Keratinocyte (primary cell): ENCODE data around the gene ANKRD16. TPM values are rescaled to one million over a fixed set of nuclear protein-coding genes. Genes with fewer than 3 reads are reported as not detected.

ENCODE experiments used
- DNase-seq: peaks from one replicate; pipeline ENCODE4 v3.0.0-alpha.2; 2011; ENCODE audit warnings: low read depth, missing footprints, low spot score
- FAIRE-seq: peaks from 2 replicates; lab custom pipeline; 2011; peaks lifted over from hg19 to GRCh38; lab: Jason Lieb, UNC
- H2AFZ ChIP-seq: 2 replicates; pipeline ENCODE4 v1.6.0; 2012; ENCODE audit warnings: low read length, control low read depth, inconsistent platforms; ENCODE audit not compliant: control insufficient read depth
- H3K27ac ChIP-seq: 2 replicates; pipeline ENCODE4 v1.5.1; 2011; ENCODE audit warnings: low read length; ENCODE audit not compliant: control insufficient read depth, insufficient read depth
- H3K27me3 ChIP-seq: 3 replicates; pipeline ENCODE4 v1.6.0; 2011; ENCODE audit warnings: low read length; ENCODE audit not compliant: control insufficient read depth, insufficient read depth; ENCODE audit errors: extremely low read depth
- H3K36me3 ChIP-seq, 2 experiments: 2 replicates in 1 of 2; 3 replicates in 1 of 2; pipeline ENCODE4 v1.5.1; 2011; ENCODE audit warnings: low read length in 2 of 2, mild to moderate bottlenecking in 1 of 2; ENCODE audit not compliant: control insufficient read depth in 2 of 2, insufficient read depth in 2 of 2; ENCODE audit errors: extremely low read depth in 1 of 2
- H3K4me1 ChIP-seq: 3 replicates; pipeline ENCODE4 v1.5.1; 2011; ENCODE audit warnings: low read length; ENCODE audit not compliant: control insufficient read depth, insufficient read depth; ENCODE audit errors: extremely low read depth
- H3K4me2 ChIP-seq: 3 replicates; pipeline ENCODE4 v1.6.0; 2011; ENCODE audit warnings: low read depth, low read length; ENCODE audit not compliant: control insufficient read depth, insufficient read depth; ENCODE audit errors: extremely low read depth
- H3K4me3 ChIP-seq, 3 experiments: fragments of 200-600 bp in 1 of 3; sonication (generic) in 1 of 3; 2 replicates in 2 of 3; 3 replicates in 1 of 3; pipeline ENCODE4 v1.5.1; 2011 to 2016; ENCODE audit warnings: low read length in 3 of 3, mild to moderate bottlenecking in 3 of 3, control low read depth in 2 of 3, inconsistent platforms in 1 of 3, low read depth in 1 of 3, mixed read lengths in 1 of 3, mixed run types in 1 of 3, moderate library complexity in 1 of 3; ENCODE audit not compliant: control insufficient read depth in 2 of 3, insufficient read depth in 2 of 3; ENCODE audit errors: extremely low read depth in 1 of 3
- H3K79me2 ChIP-seq: 2 replicates; pipeline ENCODE4 v1.6.0; 2012; ENCODE audit warnings: low read length; ENCODE audit not compliant: control insufficient read depth, insufficient read depth
- H3K9ac ChIP-seq: 3 replicates; pipeline ENCODE4 v1.6.0; 2011; ENCODE audit warnings: low read length; ENCODE audit not compliant: control insufficient read depth, insufficient read depth; ENCODE audit errors: extremely low read depth
- H3K9me1 ChIP-seq: 3 replicates; pipeline ENCODE4 v1.6.0; 2011; ENCODE audit warnings: low read length; ENCODE audit not compliant: control insufficient read depth, insufficient read depth; ENCODE audit errors: extremely low read depth
- H3K9me3 ChIP-seq: 2 replicates; pipeline ENCODE4 v1.5.1; 2012; ENCODE audit warnings: low read depth, low read length; ENCODE audit not compliant: control insufficient read depth
- H4K20me1 ChIP-seq: 3 replicates; pipeline ENCODE4 v1.6.0; 2011; ENCODE audit warnings: low read length; ENCODE audit not compliant: control insufficient read depth, insufficient read depth; ENCODE audit errors: extremely low read depth
- CTCF ChIP-seq, 3 experiments: IDR thresholded peaks in 1 of 3; conservative IDR thresholded peaks in 1 of 3; optimal IDR thresholded peaks in 1 of 3; 2 replicates in 2 of 3; 3 replicates in 1 of 3; pipeline versions ENCODE3 to v1.5.1; 2011; ENCODE audit warnings: low read length in 3 of 3, mild to moderate bottlenecking in 3 of 3, moderate library complexity in 2 of 3, control low read depth in 1 of 3, inconsistent platforms in 1 of 3; ENCODE audit not compliant: insufficient read depth in 2 of 3; ENCODE audit errors: extremely low read depth in 1 of 3
- EZH2 ChIP-seq: IDR thresholded peaks from one replicate; pipeline ENCODE4 v1.6.1; 2012; ENCODE audit warnings: inconsistent platforms, mild to moderate bottlenecking, low read length, moderate library complexity
- dilution Hi-C: fragments of 300-500 bp; cut with MboI; formaldehyde crosslinking; loops from one replicate; pipeline ENCODE4 v1.7.0; 2020; ENCODE audit warnings: low sequenced_read_pairs; ENCODE audit not compliant: extremely low pct_ligation_motif_present
- polyA plus RNA-seq, 5 experiments: library from polyadenylated mRNA; depleted of rRNA in 3 of 5; stranded (reverse) in 3 of 5; stranded (forward) in 1 of 5; unstranded in 1 of 5; fragments of >200 nt; gene quantifications; 1 replicate in 1 of 5; 2 replicates in 3 of 5; 3 replicates in 1 of 5; pipeline versions ENCODE4 v1.2.1 to v1.2.3, GENCODE V29; 2011 to 2012; ENCODE audit warnings: missing spikeins in 2 of 5, low read depth in 1 of 5, low replicate concordance in 1 of 5

ANKRD16 gene
- polyA plus RNA-seq, 1 donor (not counting 4 experiments of a cell fraction or from before 2014, with no cell fraction given), result 6.2 TPM

DNA sequence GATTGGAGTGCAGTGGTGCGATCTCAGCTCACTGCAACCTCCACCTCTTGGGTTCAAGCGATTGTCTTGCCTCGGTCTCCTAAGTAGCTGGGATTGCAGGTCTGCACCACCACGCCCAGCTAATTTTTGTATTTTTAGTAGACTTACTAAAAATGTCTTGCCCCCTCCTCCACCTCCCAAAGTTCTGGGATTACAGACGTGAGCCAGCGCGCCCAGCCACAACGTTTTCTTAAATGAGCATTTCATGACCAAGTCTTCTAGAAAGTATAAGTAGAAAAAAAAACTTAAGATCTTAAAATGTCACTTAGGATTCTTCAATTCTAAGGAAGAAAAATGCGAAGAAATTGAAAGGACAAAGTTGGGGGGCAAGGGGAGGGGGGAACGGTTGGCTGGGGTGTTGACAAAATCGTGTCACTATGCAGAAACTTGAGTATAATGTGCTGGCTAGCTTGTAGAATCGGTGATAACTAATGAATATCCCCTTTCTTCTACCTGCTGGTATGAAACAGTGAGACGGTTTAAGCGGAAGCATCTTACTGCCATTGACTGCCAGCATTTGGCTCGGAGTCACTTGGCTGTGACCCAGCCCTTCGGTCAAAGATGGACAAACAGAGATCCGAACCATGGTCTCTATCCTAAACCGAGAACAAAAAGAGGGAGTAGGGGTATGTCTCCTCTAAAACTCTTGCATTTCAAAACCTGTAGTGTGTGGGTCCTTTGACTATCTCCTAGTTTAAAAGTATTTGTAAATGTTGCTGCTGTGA lies 13.0 kb upstream of the ANKRD16 start:
- H3K9me3 ChIP-seq, result no peaks in the 10 kb centered on the region
- no peaks in the 10 kb centered on the region for H4K20me1 ChIP-seq
- FAIRE-seq, result no peak
- no peaks in the 10 kb centered on the region for H3K9me1 ChIP-seq
- peaks cover 15% of the 10 kb centered on the region for H3K4me1 ChIP-seq
- H3K27ac ChIP-seq, result no peak overlapping the region
- TF ChIP-seq CTCF (optimal IDR thresholded peaks at IDR 0.05 in 1 of 3, IDR thresholded peaks at IDR 0.05 in 1 of 3, conservative IDR thresholded peaks at IDR 0.05 in 1 of 3; ENCODE audit: extremely low read depth in 1 of 3, insufficient read depth in 2 of 3, low read length in 3 of 3), result no peak
- no peak for TF ChIP-seq EZH2
- H3K36me3 ChIP-seq, result peaks cover 8 to 14% of the 10 kb centered on the region in 2 experiments
- no peak overlapping the region for H3K4me2 ChIP-seq
- H3K27me3 ChIP-seq, result no peaks in the 10 kb centered on the region
- dilution Hi-C loops, result no loop called here
- H3K9ac ChIP-seq, result no peak overlapping the region
- H2AFZ ChIP-seq, result no peak overlapping the region
- no peak for DNase-seq
- H3K79me2 ChIP-seq, result peaks cover 28% of the 10 kb centered on the region
- no peak overlapping the region for H3K4me3 ChIP-seq

DNA sequence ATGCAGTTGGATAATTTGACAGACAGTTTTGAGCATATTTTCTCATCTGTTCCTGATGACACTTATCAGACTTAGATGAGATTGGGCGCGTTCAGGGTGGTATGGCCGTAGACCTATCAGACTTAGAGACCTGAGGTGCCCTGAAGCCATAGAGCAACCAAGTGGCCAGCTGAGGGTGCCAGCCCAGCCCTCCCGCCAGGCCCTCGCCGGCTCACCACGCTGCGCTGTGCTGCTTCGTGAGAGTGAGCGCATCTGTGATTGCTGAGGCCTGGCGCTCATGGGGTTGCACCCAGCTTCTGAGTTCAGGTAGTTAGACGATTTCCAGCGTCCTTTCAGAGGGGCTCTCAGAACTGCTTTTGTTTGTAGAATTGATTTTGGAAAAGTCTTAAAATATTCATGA lies 10.6 kb upstream of the ANKRD16 start:
- Histone ChIP-seq H3K27me3 (no peaks in the 10 kb centered on the region), H3K9ac (no peak overlapping the region), H2AFZ (no peak overlapping the region), H3K9me1 (peaks cover 2% of the 10 kb centered on the region), H3K9me3 (no peaks in the 10 kb centered on the region), H3K79me2 (peaks cover 45% of the 10 kb centered on the region), H3K36me3 (peaks cover 12 to 20% of the 10 kb centered on the region in 2 experiments), H3K4me3 (no peak overlapping the region), H3K27ac (no peak overlapping the region), H4K20me1 (peaks cover 4% of the 10 kb centered on the region), H3K4me1 (no peaks in the 10 kb centered on the region), H3K4me2 (no peak overlapping the region)
- no peak for DNase-seq
- FAIRE-seq, result no peak
- no peak for TF ChIP-seq CTCF (optimal IDR thresholded peaks at IDR 0.05 in 1 of 3, IDR thresholded peaks at IDR 0.05 in 1 of 3, conservative IDR thresholded peaks at IDR 0.05 in 1 of 3; ENCODE audit: extremely low read depth in 1 of 3, insufficient read depth in 2 of 3, low read length in 3 of 3)
- no peak for TF ChIP-seq EZH2
- dilution Hi-C loops, result no loop called here
